Heart left ventricle (tissue), 13 donors: ENCODE data around the gene TMEM178B.

Experiments
- POLR2A ChIP-seq, 2 donors: fragments of 450-650 bp; IDR thresholded peaks; one replicate each; pipeline ENCODE4 v1.6.1; 2017; ENCODE audit warnings: antibody characterized with exemption in 2 of 2, mild to moderate bottlenecking in 2 of 2, moderate library complexity in 2 of 2
- TF ChIP-seq, protein P1 (sequence below), 12 donors: fragments of 200-600 bp; sonication (generic) in 4 of 12; IDR thresholded peaks; one replicate each; pipeline versions ENCODE4 v1.5.0 to v1.8.0; 2018 to 2022; ENCODE audit warnings: antibody characterized with exemption in 12 of 12, mild to moderate bottlenecking in 5 of 12
- donor health status: ischemic (EF 13 %, LVEDD 7.1; RV severe dilation, severe dysfunction).
- donor health status: DM: no; HTN: yes; CAD: no.
- donor health status: DM: no; HTN: no; CAD: no.
- donor health status: ischemic (EF 25% LVEDD 6.9; RV normal size, moderate dysfunction).
- donor health status: ischemic (EF 25% LVEDD 5.7; RV mildly dilated, moderate dysfunction).
- donor health status: ischemic (EF 35%, LVEDD 5.7; RV mildly dilated, moderate dysfunction).
- donor health status: nonischemic (EF 11% LVEDD 7.7; RV severe dilation, severe dysfunction).
- donor health status: DM: yes; HTN: yes; CAD: no.
- donor health status: PGD.
- donor health status: ischemic (EF 29% LVEDD 5.4; RV normal size, mild dysfunction).
- donor health status: nonischemic (EF 23%, LVEDD 6.1; RV moderate dilation, normal function).

DNA sequence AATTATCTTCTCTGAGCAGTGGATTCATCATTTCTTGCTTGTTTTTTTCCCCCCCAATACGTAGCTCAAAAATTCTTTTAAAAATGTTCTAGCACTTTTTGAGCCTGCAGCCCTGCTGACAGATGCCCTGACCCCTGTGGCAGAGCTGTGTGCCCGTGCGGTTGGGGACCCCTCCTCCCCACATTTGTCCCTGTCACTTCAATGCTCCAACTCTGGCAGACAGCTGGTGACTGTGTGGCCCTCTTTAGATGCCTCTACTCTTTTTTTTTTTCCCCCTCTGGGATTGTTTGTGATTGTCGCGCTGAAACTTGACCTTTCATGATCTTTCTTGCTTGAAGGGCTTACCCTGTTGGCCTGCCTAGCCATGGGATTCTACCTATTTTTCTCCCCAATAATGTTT lies 214.1 kb downstream of the TMEM178B start:
- TF ChIP-seq, protein P1, sequence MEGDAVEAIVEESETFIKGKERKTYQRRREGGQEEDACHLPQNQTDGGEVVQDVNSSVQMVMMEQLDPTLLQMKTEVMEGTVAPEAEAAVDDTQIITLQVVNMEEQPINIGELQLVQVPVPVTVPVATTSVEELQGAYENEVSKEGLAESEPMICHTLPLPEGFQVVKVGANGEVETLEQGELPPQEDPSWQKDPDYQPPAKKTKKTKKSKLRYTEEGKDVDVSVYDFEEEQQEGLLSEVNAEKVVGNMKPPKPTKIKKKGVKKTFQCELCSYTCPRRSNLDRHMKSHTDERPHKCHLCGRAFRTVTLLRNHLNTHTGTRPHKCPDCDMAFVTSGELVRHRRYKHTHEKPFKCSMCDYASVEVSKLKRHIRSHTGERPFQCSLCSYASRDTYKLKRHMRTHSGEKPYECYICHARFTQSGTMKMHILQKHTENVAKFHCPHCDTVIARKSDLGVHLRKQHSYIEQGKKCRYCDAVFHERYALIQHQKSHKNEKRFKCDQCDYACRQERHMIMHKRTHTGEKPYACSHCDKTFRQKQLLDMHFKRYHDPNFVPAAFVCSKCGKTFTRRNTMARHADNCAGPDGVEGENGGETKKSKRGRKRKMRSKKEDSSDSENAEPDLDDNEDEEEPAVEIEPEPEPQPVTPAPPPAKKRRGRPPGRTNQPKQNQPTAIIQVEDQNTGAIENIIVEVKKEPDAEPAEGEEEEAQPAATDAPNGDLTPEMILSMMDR (IDR thresholded peaks at IDR 0.05): no peak
- TF ChIP-seq POLR2A (IDR thresholded peaks at IDR 0.05): no peak
